Measurements from ENCODE around the gene RGS18.
"Not testable (repeated sequence)": the region's sequence is repeated elsewhere in the genome, so short reads cannot be mapped to it uniquely, and the experiment has no call there.

The RGS18 gene

DNA sequence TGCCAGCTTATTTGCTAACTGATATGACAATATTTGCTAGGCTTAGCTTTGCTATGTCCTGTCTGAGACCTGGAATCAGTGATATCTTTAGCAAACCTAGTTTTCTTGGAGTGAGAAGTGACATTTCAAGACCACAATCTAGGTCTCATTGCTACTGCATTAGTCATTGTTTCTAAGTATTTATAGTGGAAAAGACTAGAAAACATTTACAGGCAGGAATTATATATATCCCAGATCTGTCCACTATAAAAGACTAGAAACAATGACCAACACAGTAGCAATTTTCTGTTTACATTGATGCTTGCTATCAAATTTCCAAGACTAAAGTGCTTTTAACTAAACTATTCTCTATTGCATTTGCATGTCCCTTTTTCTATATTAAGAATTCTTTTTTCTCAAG is 5.0 kb upstream of the RGS18 start:
- H3K4me1 Mint-ChIP-seq, result no peaks in the 10 kb centered on the region
- no peak overlapping the region for H3K4me3 Mint-ChIP-seq
- DNase-seq (ENCODE audit: low spot score in 2 of 2) (no peak), ATAC-seq (no peak)
- peaks cover 2% of the 10 kb centered on the region for H3K9me3 Mint-ChIP-seq
- H3K36me3 Mint-ChIP-seq, result no peaks in the 10 kb centered on the region
- H3K27ac Mint-ChIP-seq, result no peak overlapping the region

DNA sequence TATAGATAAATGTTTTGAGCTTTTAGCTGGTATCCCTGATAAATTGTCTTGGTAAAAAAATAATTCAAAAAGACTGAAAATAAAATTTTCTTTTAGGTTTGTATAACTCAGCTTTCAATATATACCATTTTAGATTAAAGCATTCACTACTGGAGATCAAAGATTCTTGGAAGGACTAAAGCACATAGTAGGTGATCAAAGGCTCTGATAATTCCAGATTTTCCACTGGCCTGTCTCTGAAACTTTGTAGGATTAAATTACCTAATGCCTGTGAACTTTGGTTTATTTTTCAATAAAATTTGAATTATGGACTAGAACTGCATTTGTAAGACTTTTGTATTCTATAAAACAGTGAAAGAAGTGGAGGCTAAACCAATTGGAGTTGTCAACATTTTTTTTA is 1.2 kb upstream of the RGS18 start:
- Mint-ChIP-seq H3K36me3 (no peaks in the 10 kb centered on the region), H3K27ac (no peak overlapping the region), H3K4me1 (no peaks in the 10 kb centered on the region), H3K4me3 (no peak overlapping the region), H3K9me3 (peaks cover 4% of the 10 kb centered on the region)
- ATAC-seq, result no peak
- no peak for DNase-seq (ENCODE audit: low spot score in 2 of 2)

DNA sequence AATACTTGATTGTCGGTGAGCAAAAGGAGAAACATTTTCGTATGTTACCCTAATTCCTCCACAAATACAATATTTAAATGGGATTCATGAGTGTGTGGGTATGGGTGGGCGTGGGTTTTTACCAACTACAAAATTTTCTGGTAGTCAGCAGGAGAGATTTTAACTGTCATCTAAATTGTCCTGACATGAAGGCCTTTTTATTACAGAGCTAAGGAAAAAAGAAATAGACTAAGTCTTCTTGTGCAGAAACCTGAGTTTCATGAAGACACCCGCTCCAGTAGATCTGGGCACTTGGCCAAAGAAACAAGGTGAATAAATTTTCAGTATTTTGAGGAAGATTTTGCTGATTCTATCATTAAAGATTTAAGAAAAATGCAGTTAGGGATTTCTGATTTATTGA is 752 bp downstream of the RGS18 start:
- Mint-ChIP-seq H3K9me3 (peaks cover 8% of the 10 kb centered on the region), H3K4me1 (no peaks in the 10 kb centered on the region), H3K36me3 (no peaks in the 10 kb centered on the region), H3K4me3 (peak overlapping the region; percentile 32), H3K27ac (no peak overlapping the region)
- DNase-seq (ENCODE audit: low spot score in 2 of 2), result no peak
- no peak for ATAC-seq

DNA sequence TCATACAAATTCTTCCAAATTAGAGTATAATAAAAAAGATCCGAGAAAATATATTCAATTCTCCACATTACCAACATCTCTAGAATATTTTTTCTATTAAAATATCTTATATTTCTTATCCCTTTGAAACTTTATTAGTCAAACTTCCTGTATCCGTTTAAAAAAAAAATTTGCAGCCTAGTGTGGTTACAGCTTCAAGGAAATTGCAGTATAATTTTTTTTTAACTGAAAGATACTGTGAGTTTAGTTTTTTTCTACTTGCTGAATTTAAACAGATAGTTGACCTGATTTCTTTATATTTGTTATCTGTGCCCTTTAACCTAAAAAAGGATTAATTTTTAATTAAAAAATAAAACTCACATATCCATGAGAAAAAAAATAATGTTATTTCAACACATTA is 1.5 kb downstream of the RGS18 start:
- Mint-ChIP-seq H3K4me1 (no peaks in the 10 kb centered on the region), H3K36me3 (no peaks in the 10 kb centered on the region), H3K4me3 (no peak overlapping the region), H3K9me3 (peaks cover 8% of the 10 kb centered on the region), H3K27ac (no peak overlapping the region)
- DNase-seq (ENCODE audit: low spot score in 2 of 2) (no peak), ATAC-seq (no peak)

DNA sequence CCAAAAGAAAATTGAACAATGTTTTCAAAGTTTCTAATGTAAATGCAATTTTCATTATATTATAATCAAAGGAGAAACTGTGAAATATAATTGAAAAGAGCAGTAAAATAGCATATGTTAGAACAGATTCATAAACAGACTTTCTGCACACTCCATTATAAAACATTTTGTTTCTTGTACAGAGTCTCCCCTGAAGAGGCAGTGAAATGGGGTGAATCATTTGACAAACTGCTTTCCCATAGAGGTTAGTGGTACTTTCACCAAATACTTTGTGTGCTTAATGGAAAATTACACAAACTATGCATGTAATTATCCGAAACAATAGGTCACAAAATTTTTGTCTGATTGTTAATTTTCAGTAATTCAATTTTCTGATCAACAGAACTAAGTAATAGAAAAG is 1.9 kb downstream of the RGS18 start:
- Mint-ChIP-seq H3K36me3 (no peaks in the 10 kb centered on the region), H3K9me3 (peaks cover 9% of the 10 kb centered on the region), H3K4me3 (no peak overlapping the region), H3K4me1 (no peaks in the 10 kb centered on the region), H3K27ac (no peak overlapping the region)
- DNase-seq (ENCODE audit: low spot score in 2 of 2), result no peak
- ATAC-seq, result no peak

DNA sequence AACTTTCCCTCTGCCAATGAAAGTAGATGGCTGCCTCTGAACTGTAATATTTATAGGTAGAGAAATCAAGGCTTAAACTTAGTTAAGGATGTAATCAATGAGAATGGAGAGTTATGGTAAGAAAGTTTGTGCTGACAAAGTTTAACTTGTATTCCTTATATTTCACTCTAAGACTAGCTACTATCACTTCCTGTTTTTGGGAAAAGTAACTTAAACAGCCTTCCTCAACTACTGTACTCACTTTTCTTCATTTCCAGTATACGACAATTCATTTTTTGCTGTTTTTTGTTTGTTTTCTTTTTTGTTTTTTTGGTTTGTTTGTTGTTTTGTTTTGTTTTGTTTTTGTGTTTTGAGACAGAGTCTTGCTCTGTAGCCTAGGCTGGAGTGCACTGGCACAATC is 3.7 kb downstream of the RGS18 start:
- Mint-ChIP-seq H3K36me3 (no peaks in the 10 kb centered on the region), H3K4me3 (peak overlapping the region; percentile 48), H3K4me1 (no peaks in the 10 kb centered on the region), H3K27ac (peak overlapping the region; percentile 3), H3K9me3 (peaks cover 15% of the 10 kb centered on the region)
- no peak for ATAC-seq
- DNase-seq (ENCODE audit: low spot score in 2 of 2), result no peak

DNA sequence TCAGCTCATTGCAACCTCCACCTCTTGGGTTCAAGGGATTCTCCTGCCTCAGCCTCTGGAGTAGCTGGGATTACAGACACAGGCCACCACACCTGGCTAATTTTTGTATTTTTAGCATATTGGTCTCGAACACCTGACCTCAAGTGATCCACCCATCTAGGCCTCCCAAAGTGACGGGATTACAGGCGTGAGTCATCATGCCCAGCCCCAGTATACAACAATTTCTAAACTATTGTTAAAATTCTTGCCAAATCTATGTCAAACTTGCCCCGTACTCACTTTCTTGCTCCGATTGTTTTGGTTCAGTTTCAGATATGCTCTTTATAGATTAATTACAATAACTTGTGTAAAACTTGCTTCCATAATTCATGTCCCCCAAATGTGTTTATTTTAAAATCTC is 4.1 kb downstream of the RGS18 start:
- Mint-ChIP-seq H3K4me3 (peak overlapping the region; percentile 48), H3K9me3 (peaks cover 15% of the 10 kb centered on the region), H3K4me1 (no peaks in the 10 kb centered on the region), H3K36me3 (no peaks in the 10 kb centered on the region), H3K27ac (peak overlapping the region; percentile 3)
- ATAC-seq (no peak), DNase-seq (ENCODE audit: low spot score in 2 of 2) (no peak)

DNA sequence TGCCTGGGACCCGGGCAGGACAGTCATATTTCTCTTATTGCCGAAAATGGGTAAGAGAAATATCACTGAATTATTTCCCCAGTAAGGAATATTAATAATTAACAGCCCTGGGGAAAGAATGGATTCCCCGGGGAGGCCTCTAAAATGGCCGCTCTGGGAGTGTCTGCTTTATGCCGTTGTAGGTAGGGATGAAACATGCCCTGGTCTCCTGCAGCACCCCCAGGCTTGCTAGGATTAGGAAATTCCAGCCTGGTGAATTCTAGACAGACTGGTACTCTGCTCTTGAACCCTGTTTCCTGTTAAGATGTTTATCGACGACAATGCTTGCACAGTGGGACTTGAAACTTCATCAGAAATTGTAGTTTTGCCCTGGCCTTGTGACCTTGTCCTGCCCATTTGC is 6.7 kb downstream of the RGS18 start:
- not testable (repeated sequence) for H3K4me3 Mint-ChIP-seq; H3K27ac Mint-ChIP-seq; ATAC-seq; H3K36me3 Mint-ChIP-seq; DNase-seq (ENCODE audit: low spot score in 2 of 2); H3K4me1 Mint-ChIP-seq
- peaks cover 15% of the 10 kb centered on the region for H3K9me3 Mint-ChIP-seq

DNA sequence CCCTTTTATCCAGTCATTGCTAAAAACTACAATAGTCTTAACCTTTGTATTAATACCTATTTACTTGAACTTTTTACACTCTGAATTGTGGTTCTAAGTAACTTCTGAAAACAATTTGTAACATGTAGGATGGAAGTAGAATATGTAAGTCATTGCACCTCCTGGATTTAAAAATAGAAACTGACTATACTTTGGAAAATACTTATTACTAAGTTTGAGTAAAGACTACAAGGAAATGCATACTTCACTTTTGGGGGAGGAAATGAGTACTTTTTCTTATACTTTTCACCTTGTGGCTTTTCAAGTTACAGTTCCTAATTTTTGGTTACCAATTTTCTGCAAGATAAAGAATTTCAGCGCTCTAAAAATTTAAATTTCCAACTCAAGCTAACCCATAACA is 8.7 kb downstream of the RGS18 start:
- no peak for ATAC-seq
- Mint-ChIP-seq H3K9me3 (peaks cover 13% of the 10 kb centered on the region), H3K4me3 (no peak overlapping the region), H3K4me1 (no peaks in the 10 kb centered on the region), H3K27ac (no peak overlapping the region), H3K36me3 (no peaks in the 10 kb centered on the region)
- no peak for DNase-seq (ENCODE audit: low spot score in 2 of 2)

DNA sequence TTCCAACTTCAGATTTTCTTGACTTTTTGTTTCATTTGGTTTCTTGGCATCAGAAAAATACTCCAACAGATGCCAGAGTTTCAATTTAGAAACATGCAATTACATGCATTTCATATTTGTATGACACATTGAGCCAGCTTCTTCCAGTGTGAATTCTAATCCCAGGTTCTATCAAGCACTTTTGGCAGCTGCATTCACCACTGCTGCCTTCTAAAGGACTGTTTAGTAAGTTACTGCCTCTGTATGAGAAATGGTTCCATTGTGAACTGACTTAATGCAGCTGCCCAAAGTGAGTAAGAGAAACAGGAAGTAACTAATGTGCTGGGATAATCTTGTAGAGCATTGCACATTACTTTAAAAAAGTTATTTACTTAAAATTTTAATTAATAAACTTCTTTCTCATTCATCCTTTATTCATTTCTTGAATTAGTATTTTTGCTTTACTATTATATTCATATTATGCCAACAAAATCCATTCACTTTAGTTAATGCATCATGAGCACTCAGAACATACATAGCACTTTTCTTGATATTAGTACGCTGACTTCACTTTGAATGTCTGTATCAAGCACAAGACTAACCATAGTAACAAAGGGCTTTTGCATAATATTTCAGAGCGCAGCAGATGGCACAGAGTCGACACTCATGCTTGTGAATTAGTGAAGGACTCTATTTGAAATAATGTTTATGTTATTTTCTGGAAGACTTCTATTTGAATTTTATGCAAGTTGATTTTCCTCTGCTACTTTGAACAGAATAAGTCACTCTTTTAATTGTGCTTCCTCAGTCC is 9.8 kb downstream of the RGS18 start:
- DNase-seq (ENCODE audit: low spot score in 2 of 2), result no peak
- Mint-ChIP-seq H3K27ac (no peak overlapping the region), H3K36me3 (no peaks in the 10 kb centered on the region), H3K4me1 (no peaks in the 10 kb centered on the region), H3K9me3 (peaks cover 9% of the 10 kb centered on the region), H3K4me3 (no peak overlapping the region)
- peak; percentile 66 for ATAC-seq

DNA sequence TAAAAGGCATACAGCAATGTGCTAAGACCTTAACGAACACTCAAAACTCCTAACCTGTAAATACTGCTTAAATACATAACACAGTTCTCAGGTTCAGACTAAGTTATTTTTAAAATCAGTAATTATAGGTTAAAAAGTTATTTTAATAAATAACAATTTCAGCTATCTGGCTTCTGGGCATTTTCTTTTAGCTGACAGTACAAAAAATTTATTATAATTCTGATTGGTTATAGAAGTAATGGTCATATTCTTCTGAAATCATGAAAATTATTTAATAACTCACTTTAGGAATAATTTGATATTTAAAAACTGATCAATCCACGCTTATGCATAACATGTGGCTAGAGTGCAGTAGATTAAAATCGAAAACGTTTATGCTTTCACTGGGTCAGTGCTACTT is 10.7 kb downstream of the RGS18 start:
- H3K4me1 Mint-ChIP-seq, result no peaks in the 10 kb centered on the region
- H3K4me3 Mint-ChIP-seq, result peak overlapping the region; percentile 17
- DNase-seq (ENCODE audit: low spot score in 2 of 2) (no peak), ATAC-seq (no peak)
- no peak overlapping the region for H3K27ac Mint-ChIP-seq
- H3K36me3 Mint-ChIP-seq, result no peaks in the 10 kb centered on the region
- H3K9me3 Mint-ChIP-seq, result peaks cover 9% of the 10 kb centered on the region

DNA sequence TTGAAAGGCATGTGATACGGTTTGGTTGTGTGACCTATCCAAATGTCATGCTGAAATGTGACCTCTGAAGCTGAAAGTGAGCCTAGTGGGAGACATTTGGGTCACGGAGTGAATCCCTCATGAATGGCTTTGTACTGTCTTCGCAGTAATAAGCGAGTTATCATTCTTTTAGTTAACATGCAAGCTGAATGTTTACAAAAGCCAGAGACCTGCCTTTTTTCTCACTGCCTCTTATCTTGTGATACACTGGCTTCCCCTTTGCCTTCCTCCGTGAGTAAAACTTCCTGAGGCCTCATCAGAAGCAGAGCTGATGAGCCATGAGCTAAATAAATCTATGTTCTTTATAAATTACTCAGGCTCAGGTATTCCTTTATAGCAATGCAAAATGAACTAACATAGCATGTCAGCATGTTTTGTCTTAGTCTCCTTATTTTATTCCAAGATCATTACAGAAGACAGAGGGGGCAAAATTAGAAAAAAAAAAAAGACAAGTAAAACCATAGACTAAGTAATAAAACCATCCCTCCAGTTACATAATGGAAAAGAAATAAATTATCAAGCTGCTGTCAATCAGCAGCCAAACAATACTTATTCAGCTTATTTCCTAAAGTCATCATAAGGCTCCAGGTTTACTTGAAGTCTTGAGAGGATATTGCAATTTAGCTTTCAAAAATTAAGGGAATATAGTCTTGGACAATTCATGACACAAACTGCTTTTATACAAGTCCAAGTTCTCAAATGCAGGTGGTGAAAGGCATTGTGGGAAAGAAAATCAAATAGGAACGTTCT is 12.1 kb downstream of the RGS18 start:
- H3K4me3 Mint-ChIP-seq, result peak overlapping the region; percentile 17
- ATAC-seq, result peak; percentile 52
- H3K4me1 Mint-ChIP-seq, result no peaks in the 10 kb centered on the region
- no peaks in the 10 kb centered on the region for H3K36me3 Mint-ChIP-seq
- H3K27ac Mint-ChIP-seq, result no peak overlapping the region
- DNase-seq (ENCODE audit: low spot score in 2 of 2), result no peak
- peaks cover 6% of the 10 kb centered on the region for H3K9me3 Mint-ChIP-seq

DNA sequence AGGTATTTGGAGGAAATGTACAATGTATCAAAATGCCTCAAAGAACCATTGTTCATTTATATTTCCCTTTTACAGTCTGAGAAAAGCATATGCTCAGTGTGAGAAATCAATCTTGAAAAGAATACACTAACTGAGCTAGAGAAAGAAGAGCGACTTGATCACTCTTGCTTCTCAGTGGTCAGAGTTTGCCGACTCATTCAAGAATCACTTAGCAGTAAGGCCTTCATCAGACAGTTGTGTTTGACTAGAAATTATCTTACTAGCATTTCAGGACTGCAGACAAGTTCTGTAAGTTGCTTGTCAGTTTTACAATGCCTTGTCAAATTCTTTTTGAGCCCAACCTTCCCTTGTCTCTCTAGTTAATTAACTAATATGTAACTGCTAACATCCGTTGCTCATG is 12.9 kb downstream of the RGS18 start:
- H3K27ac Mint-ChIP-seq, result no peak overlapping the region

DNA sequence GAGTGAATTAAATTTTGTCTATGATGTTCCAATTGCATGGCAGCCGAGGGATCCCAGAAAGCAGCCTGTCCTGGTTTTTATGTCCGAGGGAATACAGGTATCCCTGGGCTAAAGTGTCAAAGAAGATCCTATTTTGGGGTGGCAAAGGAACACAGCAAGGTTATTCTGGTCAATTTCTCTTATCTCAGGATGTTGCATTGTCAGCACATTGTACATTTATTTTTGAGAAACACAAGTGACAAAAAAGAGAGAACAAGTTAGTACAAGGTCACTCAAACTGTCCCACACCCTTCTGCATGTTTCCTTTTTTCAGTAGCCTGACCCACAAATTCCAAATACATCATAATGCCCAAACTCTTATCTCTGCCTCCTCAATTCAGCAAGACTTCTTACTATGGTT is 17.7 kb downstream of the RGS18 start:
- H3K27ac Mint-ChIP-seq, result no peak overlapping the region
- H3K36me3 Mint-ChIP-seq, result no peaks in the 10 kb centered on the region
- H3K4me3 Mint-ChIP-seq, result no peak overlapping the region
- no peak for DNase-seq (ENCODE audit: low spot score in 2 of 2)
- ATAC-seq, result no peak
- peaks cover 11% of the 10 kb centered on the region for H3K9me3 Mint-ChIP-seq
- H3K4me1 Mint-ChIP-seq, result no peaks in the 10 kb centered on the region

More for the DNA sequence above, 12.9 kb downstream of the RGS18 start:
- peak overlapping the region; percentile 16 for H3K4me3 Mint-ChIP-seq
- H3K36me3 Mint-ChIP-seq, result no peaks in the 10 kb centered on the region
- ATAC-seq, result peak; percentile 72
- peaks cover 3% of the 10 kb centered on the region for H3K9me3 Mint-ChIP-seq
- no peaks in the 10 kb centered on the region for H3K4me1 Mint-ChIP-seq
- no peak for DNase-seq (ENCODE audit: low spot score in 2 of 2)

DNA sequence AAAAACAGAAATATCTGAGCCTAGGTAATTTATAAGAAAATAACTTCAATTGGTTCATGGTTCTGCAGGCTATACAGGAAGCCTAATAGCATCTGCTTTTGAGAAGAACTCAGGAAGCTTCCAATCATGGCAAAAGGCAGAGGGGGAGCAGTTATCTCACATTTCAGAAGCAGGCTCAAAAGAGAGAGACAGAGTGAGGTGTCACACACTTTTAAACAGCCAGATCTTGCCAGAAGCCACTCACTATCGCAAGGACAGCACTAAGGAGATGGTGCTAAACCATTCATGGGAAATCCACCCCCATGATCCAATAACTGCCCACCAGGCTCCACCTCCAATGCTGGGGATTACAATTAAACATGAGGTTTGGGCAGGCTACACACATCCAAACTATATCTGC is 25.5 kb downstream of the RGS18 start:
- Mint-ChIP-seq H3K36me3 (no peaks in the 10 kb centered on the region), H3K9me3 (peaks cover 4% of the 10 kb centered on the region), H3K4me1 (no peaks in the 10 kb centered on the region), H3K4me3 (no peak overlapping the region), H3K27ac (no peak overlapping the region)
- no peak for ATAC-seq
- no peak for DNase-seq (ENCODE audit: low spot score in 2 of 2)

DNA sequence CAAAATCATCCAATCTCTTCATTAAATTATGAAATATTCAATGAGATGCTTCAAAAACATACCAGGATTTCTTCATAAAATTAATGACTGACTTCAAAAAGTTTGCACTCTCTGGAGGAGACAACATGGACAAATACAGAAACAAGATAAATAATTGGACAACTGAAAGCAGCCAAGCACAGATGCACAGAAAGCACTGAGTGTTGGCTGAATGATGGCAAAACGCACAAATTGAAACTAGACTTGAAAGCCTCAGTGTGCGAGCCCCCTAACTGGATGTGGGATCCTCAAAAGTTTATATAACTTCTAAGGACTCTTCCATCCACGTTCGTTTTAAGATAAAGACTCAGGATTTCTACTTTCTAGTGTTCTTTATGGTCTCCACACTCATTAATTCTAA is 27.9 kb downstream of the RGS18 start:
- H3K36me3 Mint-ChIP-seq, result no peaks in the 10 kb centered on the region
- H3K4me3 Mint-ChIP-seq, result no peak overlapping the region
- no peak overlapping the region for H3K27ac Mint-ChIP-seq
- H3K4me1 Mint-ChIP-seq, result no peaks in the 10 kb centered on the region
- peaks cover 2% of the 10 kb centered on the region for H3K9me3 Mint-ChIP-seq
- ATAC-seq (no peak), DNase-seq (ENCODE audit: low spot score in 2 of 2) (no peak)

Data from stimulated activated effector memory CD8-positive, alpha-beta T cell treated with anti-CD3 and anti-CD28 coated beads, Interleukin-12 subunit alpha, Interleukin-12 subunit beta, amount 100 ng/mL, for 72 hours (primary cell).